Measurements from ENCODE around the gene CLDN24. TPM values are rescaled to one million over a fixed set of nuclear protein-coding genes. Genes with fewer than 3 reads are reported as not detected.
"Not testable (repeated sequence)": the region's sequence is repeated elsewhere in the genome, so short reads cannot be mapped to it uniquely, and the experiment has no call there.

Gene CLDN24
- total RNA-seq, 1 donor from 2014 or later = not detected

DNA sequence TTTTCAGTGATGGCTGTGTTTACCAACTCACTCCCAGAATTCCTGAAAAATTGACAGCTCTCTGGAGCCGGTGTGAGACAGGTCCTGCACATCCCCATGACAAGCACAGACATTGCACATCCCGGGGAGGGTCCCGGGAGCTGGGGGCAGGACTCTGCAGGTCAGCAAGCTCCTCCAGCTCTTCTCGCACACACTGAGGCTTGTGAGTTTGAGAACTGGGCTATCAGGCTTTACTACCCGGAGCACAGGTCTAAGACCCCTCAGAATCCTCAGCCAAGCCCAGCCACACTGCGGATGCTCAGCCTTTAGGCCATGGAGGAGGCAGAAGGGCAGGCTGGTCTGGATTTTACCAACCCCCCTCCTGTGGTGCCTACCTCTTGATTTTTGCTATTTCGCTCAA lies 5.6 kb upstream of the CLDN24 start:
- no peak for DNase-seq
- intact Hi-C loops (cut with DNase I) = no loop called here
- no peak for ATAC-seq
- Histone ChIP-seq H3K4me3 (no peak overlapping the region), H3K27ac (no peak overlapping the region), H3K9me3 (no peaks in the 10 kb centered on the region), H3K36me3 (no peaks in the 10 kb centered on the region), H3K4me1 (no peaks in the 10 kb centered on the region), H3K27me3 (ENCODE audit: low read depth) (no peaks in the 10 kb centered on the region)
- no peak for TF ChIP-seq CTCF (IDR thresholded peaks at IDR 0.05)

DNA sequence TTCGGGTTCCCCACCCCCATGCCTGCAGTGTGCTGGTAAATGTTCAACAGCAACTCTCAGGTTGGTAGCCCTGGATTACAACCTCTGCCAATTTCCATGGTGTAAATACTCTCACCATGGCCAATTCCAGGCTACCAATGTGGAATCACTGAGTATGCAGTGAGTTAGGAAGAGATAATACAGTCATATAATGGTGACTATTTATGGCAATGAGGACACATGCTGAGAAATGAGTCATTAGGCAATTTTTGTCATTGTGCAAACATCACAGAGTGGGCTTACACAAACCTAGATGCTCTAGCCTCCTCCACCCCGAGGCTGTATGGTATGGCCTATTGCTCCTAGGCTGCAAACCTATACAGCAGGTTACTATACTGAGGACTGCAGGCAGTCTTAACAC lies 4.6 kb upstream of the CLDN24 start:
- ATAC-seq = no peak
- no peak for DNase-seq
- Histone ChIP-seq H3K27ac (no peak overlapping the region), H3K36me3 (no peaks in the 10 kb centered on the region), H3K4me3 (no peak overlapping the region), H3K9me3 (no peaks in the 10 kb centered on the region), H3K27me3 (ENCODE audit: low read depth) (no peaks in the 10 kb centered on the region), H3K4me1 (no peaks in the 10 kb centered on the region)
- TF ChIP-seq CTCF (IDR thresholded peaks at IDR 0.05) = no peak
- intact Hi-C loops (cut with DNase I) = no loop called here

- H3K9me3 ChIP-seq; ATAC-seq; H3K36me3 ChIP-seq; H3K4me3 ChIP-seq; H3K27me3 ChIP-seq (ENCODE audit: low read depth); H3K4me1 ChIP-seq; DNase-seq; H3K27ac ChIP-seq; intact Hi-C loops (cut with DNase I): not testable (repeated sequence)
These were observed 4.2 kb upstream of the CLDN24 start for GRCh38 chr4:183326387-183326786.

DNA sequence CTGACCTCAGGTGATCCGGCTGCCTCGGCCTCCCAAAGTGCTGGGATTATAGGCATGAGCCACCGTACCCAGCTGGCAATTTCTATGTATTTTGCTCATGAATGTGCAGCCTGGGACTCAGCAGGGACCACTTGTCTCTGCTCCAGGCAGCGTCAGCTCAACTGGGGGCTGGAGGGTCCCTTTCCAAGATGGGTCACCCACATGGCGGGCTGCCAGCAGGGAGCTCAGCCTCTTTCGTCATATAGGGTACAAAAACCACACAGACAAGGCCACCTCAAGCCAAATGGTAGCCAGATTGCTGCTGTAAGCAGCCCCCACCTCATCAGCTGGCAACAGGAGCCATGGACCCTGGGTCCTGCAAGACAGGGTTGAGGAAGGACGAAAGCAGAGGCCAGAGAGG lies 2.4 kb upstream of the CLDN24 start:
- intact Hi-C loops (cut with DNase I) = no loop called here
- DNase-seq = no peak
- no peaks in the 10 kb centered on the region for H3K27me3 ChIP-seq (ENCODE audit: low read depth)
- no peaks in the 10 kb centered on the region for H3K36me3 ChIP-seq
- H3K27ac ChIP-seq = no peak overlapping the region
- ATAC-seq = no peak
- H3K4me1 ChIP-seq = peaks cover 4% of the 10 kb centered on the region
- TF ChIP-seq CTCF (IDR thresholded peaks at IDR 0.05) = no peak
- no peaks in the 10 kb centered on the region for H3K9me3 ChIP-seq
- no peak overlapping the region for H3K4me3 ChIP-seq

- ATAC-seq; DNase-seq; intact Hi-C loops (cut with DNase I): not testable (repeated sequence)
These were observed 1.8 kb upstream of the CLDN24 start for GRCh38 chr4:183324056-183324455.

DNA sequence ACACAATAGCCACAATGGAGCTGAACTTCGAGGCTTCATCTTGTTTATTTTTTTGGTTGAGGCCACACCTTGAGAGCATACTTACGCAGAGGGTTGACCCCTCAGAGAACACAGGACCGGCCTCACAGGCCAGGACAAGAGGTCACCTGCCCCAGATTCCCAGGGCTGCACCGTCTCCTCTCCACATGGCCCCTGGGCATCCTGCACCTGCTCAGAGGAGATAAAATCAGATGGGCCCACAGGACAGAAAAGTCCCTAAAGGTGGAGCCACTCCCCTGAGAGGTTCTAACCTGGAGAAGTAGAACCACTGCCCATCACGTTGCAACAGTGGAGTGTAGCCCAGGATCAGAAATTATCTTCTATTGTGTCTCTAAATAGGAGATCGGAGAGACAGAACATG lies 1.1 kb upstream of the CLDN24 start:
- no peak for DNase-seq
- intact Hi-C loops (cut with DNase I) = no loop called here
- ATAC-seq = no peak
- H3K27me3 ChIP-seq (ENCODE audit: low read depth) = no peaks in the 10 kb centered on the region
- H3K4me1 ChIP-seq = peaks cover 4% of the 10 kb centered on the region
- peaks cover 4% of the 10 kb centered on the region for H3K36me3 ChIP-seq
- no peak overlapping the region for H3K27ac ChIP-seq
- H3K4me3 ChIP-seq = no peak overlapping the region
- H3K9me3 ChIP-seq = no peaks in the 10 kb centered on the region
- TF ChIP-seq CTCF (IDR thresholded peaks at IDR 0.05) = no peak

More at GRCh38 chr4:183324056-183324455, 1.8 kb upstream of the CLDN24 start:
- H3K4me3 ChIP-seq; H3K27me3 ChIP-seq (ENCODE audit: low read depth); H3K9me3 ChIP-seq; H3K36me3 ChIP-seq; H3K4me1 ChIP-seq; H3K27ac ChIP-seq: not testable (repeated sequence)

GRCh38 chr4:183321516-183321915 lies 710 bp downstream of the CLDN24 start:
- Histone ChIP-seq H3K27ac (no peak overlapping the region), H3K36me3 (peaks cover 4% of the 10 kb centered on the region), H3K9me3 (no peaks in the 10 kb centered on the region), H3K4me3 (no peak overlapping the region), H3K27me3 (ENCODE audit: low read depth) (no peaks in the 10 kb centered on the region), H3K4me1 (peaks cover 4% of the 10 kb centered on the region)
- intact Hi-C loops (cut with DNase I) = no loop called here
- DNase-seq = no peak
- ATAC-seq = no peak
- no peak for TF ChIP-seq CTCF (IDR thresholded peaks at IDR 0.05)

All from lower lobe of right lung (tissue), 2 donors.